GM12872 (cell line): Measurements from ENCODE around the gene CCDC74B.
A peak's percentile ranks its signal among the peaks of the same experiment; 100 is the strongest.

ENCODE experiments used
- TF ChIP-seq, protein P1 (sequence below): IDR thresholded peaks from 3 replicates; pipeline ENCODE4 v1.5.1; 2011; ENCODE audit warnings: low read depth, mild to moderate bottlenecking, low read length, moderate library complexity; ENCODE audit not compliant: insufficient read depth

CCDC74B gene

DNA sequence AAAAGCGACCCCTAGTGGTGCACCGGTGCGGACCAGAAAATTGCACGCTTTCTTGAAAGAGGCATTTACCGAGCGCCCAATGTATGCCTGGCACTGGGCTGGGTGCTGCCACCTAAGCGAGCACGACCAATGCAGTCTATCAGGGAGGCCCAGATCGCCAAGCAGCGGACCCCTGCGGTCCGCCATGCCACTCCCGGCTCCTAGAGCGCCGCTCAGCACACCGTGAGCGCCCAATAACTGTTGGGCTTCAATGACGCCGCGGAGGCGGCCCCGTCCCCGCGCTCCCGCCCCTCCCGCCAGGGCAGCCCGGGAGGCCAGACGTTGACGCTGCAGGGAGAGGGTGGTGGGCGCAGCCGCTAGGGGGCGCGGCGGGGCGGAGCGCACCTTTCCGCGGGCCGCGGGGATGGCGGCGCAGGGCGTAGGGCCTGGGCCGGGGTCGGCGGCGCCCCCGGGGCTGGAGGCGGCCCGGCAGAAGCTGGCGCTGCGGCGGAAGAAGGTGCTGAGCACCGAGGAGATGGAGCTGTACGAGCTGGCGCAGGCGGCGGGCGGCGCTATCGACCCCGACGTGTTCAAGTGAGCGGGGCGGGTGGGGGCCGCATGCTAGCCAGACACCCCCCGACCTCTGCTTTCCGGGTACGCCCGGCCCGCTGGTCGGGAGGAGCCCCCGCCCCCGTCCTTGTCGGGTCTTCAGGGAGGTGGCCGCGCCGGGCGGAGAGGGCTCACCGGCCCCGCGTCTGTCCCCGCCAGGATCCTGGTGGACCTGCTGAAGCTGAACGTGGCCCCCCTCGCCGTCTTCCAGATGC lies 37.2 kb upstream of the CCDC74B start, which contains the start of gene MZT2B:
Gene MZT2B (plus strand): TSS at position 383 of the 803 bp plus-strand sequence. CDS start 21 bp downstream, at position 404.
- TF ChIP-seq, protein P1, sequence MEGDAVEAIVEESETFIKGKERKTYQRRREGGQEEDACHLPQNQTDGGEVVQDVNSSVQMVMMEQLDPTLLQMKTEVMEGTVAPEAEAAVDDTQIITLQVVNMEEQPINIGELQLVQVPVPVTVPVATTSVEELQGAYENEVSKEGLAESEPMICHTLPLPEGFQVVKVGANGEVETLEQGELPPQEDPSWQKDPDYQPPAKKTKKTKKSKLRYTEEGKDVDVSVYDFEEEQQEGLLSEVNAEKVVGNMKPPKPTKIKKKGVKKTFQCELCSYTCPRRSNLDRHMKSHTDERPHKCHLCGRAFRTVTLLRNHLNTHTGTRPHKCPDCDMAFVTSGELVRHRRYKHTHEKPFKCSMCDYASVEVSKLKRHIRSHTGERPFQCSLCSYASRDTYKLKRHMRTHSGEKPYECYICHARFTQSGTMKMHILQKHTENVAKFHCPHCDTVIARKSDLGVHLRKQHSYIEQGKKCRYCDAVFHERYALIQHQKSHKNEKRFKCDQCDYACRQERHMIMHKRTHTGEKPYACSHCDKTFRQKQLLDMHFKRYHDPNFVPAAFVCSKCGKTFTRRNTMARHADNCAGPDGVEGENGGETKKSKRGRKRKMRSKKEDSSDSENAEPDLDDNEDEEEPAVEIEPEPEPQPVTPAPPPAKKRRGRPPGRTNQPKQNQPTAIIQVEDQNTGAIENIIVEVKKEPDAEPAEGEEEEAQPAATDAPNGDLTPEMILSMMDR: peak; percentile 62

DNA sequence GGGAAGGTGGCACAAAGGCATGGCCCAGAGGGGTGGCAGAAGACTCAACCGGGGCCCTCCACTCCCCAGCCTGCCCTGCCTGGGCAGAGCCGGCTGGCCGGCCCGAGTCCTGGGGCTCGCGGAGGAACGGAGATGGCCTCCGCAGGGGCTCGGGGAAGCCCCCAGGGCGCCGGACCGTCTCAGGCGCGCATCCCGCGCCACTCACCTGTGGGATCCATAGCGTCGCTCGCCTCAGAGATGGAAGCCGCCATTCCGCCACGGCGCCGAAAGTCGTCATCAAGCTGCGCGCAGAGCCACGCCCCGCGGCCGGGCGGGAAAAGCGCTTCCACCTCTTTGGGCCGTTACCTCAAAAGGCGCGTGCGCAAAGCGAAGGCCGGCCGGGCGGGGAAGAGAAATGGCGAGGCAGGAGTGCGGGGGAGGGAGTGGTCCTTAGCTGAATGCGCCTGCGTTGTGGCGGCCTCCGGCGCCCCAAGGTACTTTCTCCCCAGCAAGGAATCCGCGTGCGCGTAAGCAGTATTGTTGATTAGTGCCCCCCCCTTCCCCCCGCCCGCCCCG lies 36.5 kb upstream of the CCDC74B start, which contains the start of gene SMPD4:
Gene SMPD4 (minus strand): TSS at position 278 of the 555 bp plus-strand sequence. CDS start 5,010 bp downstream, outside the sequence.
- TF ChIP-seq, protein P1: no peak; the same call in 2 of the 3 replicates

DNA sequence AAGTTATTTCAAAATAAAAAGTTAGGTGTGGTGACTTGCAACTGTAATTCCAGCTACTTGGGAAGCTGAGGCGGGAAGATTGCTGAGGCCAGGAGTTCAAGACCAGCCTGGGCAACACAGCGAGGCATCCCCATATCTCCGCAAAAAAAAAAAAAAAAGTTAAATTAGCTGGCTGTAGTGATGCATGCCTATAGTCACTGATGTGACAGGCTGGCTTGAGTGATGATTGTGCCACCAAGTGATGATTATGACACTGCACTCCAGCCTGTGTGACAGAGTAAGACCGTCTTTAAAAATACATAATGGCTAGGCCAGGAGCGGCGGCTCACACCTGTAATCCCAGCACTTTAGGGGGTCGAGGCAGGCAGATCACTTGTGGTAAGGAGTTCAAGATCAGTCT lies 25.0 kb upstream of the CCDC74B start:
- TF ChIP-seq, protein P1: no peak

GRCh38 chr2:130165293-130166016 lies 20.5 kb upstream of the CCDC74B start:
- TF ChIP-seq, protein P1: no peak

GRCh38 chr2:130162968-130163367 lies 18.1 kb upstream of the CCDC74B start:
- TF ChIP-seq, protein P1: no peak

DNA sequence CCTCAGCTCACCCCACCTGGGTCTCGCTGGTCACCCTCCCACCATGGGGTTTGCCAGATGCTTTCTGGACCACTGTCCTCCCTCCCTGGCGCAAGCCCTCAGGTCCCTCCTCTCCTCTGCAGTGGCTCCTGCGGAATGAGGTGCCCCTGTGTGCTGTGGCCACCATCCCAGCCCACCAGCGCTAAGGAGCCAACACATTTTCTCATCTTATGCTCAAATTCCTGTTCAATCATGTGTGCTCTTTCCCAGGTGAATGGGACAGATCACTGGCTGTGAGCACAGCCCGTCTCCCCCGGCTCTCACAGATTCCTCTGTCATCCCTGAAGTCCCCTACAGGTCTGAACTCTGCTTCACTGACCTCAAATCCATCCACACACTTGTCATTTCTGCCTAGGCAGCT lies 15.2 kb upstream of the CCDC74B start:
- TF ChIP-seq, protein P1: no peak

DNA sequence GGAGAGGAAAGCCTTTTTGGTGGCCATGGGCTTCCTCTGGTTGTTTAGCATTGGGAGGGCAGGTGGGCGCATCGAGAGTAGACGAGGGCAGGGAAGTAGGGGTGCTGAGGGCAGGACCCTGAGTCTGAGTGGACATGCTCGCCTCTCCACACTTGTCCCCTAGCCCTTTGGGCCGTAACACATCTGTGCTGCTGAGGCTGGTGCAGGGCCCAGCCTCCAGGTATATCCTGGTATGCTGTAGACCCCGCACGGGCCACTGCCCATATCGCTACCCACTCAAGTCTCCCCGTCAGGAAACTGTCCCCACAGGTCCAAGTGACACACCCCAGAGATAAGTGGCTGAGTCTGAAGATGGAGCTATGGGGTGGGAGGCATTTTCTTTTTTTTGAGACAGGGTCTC lies 13.7 kb upstream of the CCDC74B start:
- TF ChIP-seq, protein P1: no peak
